ENCODE results near the gene GALNT13. TPM values are rescaled to one million over a fixed set of nuclear protein-coding genes. Genes with fewer than 3 reads are reported as not detected.

Gene GALNT13
- total RNA-seq, 1 donor from 2014 or later, result 7.2 TPM

DNA sequence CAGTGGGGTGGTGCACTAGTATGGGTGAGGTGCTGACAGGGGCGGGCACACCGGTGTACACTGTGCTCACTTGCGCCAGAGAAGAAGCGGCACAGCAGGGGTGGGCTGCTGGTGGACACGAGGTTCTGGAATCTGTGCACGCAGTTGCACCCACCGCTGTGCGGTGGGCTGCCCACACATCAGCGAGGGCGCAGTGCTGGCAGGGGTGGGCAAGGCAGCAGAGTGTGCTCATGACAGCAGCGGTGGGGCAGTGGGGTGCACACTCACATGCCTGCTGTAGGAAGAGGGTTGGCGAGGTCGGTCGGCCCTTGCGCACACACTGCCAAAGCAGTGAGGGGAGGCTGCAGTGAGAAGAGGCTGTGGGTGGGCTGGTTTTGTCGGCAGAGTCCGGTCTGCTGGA lies 141.8 kb downstream of the GALNT13 start:
- peaks cover 2% of the 10 kb centered on the region for H3K4me1 Mint-ChIP-seq (ENCODE audit: low read depth)
- H3K27me3 Mint-ChIP-seq, result no peaks in the 10 kb centered on the region
- H3K36me3 Mint-ChIP-seq (ENCODE audit: insufficient read depth), result no peaks in the 10 kb centered on the region
- TF ChIP-seq, protein P1, sequence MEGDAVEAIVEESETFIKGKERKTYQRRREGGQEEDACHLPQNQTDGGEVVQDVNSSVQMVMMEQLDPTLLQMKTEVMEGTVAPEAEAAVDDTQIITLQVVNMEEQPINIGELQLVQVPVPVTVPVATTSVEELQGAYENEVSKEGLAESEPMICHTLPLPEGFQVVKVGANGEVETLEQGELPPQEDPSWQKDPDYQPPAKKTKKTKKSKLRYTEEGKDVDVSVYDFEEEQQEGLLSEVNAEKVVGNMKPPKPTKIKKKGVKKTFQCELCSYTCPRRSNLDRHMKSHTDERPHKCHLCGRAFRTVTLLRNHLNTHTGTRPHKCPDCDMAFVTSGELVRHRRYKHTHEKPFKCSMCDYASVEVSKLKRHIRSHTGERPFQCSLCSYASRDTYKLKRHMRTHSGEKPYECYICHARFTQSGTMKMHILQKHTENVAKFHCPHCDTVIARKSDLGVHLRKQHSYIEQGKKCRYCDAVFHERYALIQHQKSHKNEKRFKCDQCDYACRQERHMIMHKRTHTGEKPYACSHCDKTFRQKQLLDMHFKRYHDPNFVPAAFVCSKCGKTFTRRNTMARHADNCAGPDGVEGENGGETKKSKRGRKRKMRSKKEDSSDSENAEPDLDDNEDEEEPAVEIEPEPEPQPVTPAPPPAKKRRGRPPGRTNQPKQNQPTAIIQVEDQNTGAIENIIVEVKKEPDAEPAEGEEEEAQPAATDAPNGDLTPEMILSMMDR (IDR thresholded peaks at IDR 0.05; ENCODE audit: unreplicated experiment), result no peak
- peaks cover 10% of the 10 kb centered on the region for H3K9me3 Mint-ChIP-seq (ENCODE audit: low read depth)
- no peak for DNase-seq (ENCODE audit: low spot score, unreplicated experiment)
- H3K4me3 Mint-ChIP-seq (ENCODE audit: low read depth), result no peak overlapping the region
- H3K27ac Mint-ChIP-seq, result no peak overlapping the region

DNA sequence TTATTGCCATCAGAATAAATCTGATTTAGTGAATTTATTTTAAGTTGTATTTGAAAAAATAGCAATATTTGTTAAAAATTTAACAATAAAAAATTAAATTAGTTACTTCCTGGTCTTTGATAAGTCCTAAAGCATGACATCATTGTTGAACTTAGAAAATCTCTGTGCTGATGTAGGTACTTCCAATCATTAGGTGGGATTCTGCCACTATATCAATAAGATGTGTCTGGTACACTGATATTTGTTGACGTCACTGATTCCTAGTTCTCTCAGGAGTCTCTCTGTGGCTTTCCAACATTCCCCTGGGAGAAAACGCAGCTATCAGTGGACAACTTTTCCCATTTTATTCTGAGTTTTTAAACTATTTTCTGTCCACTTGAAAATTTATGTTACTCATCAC lies 143.5 kb downstream of the GALNT13 start:
- H3K27ac Mint-ChIP-seq, result no peak overlapping the region
- no peak for DNase-seq (ENCODE audit: low spot score, unreplicated experiment)
- peaks cover 2% of the 10 kb centered on the region for H3K4me1 Mint-ChIP-seq (ENCODE audit: low read depth)
- no peak overlapping the region for H3K4me3 Mint-ChIP-seq (ENCODE audit: low read depth)
- no peaks in the 10 kb centered on the region for H3K36me3 Mint-ChIP-seq (ENCODE audit: insufficient read depth)
- TF ChIP-seq, protein P1 (IDR thresholded peaks at IDR 0.05; ENCODE audit: unreplicated experiment), result no peak
- no peaks in the 10 kb centered on the region for H3K27me3 Mint-ChIP-seq
- peaks cover under 1% of the 10 kb centered on the region for H3K9me3 Mint-ChIP-seq (ENCODE audit: low read depth)

DNA sequence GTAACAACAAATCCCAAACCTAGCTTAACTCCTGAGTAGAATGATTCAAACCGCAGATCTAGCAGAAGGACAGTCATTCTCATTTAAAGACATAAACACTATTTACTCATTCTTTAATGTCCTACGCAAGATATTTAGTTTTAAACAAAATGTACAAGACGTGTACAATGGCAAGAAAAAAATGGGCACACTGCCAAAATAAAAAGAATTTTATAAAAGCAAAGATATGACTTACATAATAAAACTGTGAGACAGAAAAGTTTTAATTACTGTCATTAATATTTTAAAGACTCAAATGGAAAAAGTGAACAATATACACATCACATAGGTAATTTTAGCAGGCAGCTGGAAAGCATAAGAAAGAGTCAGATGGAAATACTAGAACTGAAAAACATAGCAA lies 157.8 kb downstream of the GALNT13 start:
- no peak overlapping the region for H3K4me3 Mint-ChIP-seq (ENCODE audit: low read depth)
- TF ChIP-seq, protein P1 (IDR thresholded peaks at IDR 0.05; ENCODE audit: unreplicated experiment), result no peak
- H3K9me3 Mint-ChIP-seq (ENCODE audit: low read depth), result no peaks in the 10 kb centered on the region
- no peak for DNase-seq (ENCODE audit: low spot score, unreplicated experiment)
- H3K27ac Mint-ChIP-seq, result no peak overlapping the region
- H3K36me3 Mint-ChIP-seq (ENCODE audit: insufficient read depth), result no peaks in the 10 kb centered on the region
- H3K27me3 Mint-ChIP-seq, result no peaks in the 10 kb centered on the region
- no peaks in the 10 kb centered on the region for H3K4me1 Mint-ChIP-seq (ENCODE audit: low read depth)

DNA sequence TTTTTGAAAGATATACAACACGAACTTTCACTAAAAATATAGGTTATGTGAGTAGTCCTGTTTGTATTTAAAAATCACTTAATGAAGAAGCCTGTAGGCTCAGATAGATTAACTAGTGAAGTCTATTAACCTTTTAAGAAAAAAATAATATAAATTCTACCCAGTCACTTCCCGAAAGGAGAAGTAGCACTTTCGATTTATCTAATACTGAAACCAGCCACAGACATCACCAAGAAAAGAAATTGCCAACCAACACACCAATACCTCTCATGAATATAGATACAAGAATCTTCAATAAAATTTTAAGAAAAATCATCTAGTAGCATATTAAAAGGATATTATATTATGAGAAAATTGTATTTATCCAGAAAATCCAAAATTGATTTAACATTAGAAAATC lies 160.5 kb downstream of the GALNT13 start:
- H3K27ac Mint-ChIP-seq, result no peak overlapping the region
- no peak for DNase-seq (ENCODE audit: low spot score, unreplicated experiment)
- H3K36me3 Mint-ChIP-seq (ENCODE audit: insufficient read depth), result no peaks in the 10 kb centered on the region
- no peak overlapping the region for H3K4me3 Mint-ChIP-seq (ENCODE audit: low read depth)
- no peaks in the 10 kb centered on the region for H3K27me3 Mint-ChIP-seq
- no peaks in the 10 kb centered on the region for H3K9me3 Mint-ChIP-seq (ENCODE audit: low read depth)
- no peaks in the 10 kb centered on the region for H3K4me1 Mint-ChIP-seq (ENCODE audit: low read depth)
- TF ChIP-seq, protein P1 (IDR thresholded peaks at IDR 0.05; ENCODE audit: unreplicated experiment), result no peak

DNA sequence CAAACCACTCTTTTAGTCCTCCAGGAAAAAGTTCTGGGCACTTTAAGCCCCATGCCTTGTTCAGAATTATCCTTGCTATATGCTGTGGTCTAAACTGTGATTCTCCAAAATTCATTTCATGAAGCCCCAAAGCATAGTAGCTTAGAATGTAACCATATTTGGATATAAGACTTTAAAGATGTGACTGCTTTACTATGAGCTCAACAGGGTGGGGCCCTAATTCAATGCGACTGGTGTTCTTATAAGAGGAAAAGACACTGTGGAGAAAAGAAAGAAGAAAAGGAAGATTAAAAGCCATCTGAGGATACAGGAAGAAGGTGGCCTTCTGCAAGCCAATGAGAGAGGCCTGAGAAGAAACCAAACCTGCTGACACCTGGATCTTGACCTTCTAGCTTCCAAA lies 174.8 kb downstream of the GALNT13 start:
- Mint-ChIP-seq H3K4me1 (ENCODE audit: low read depth) (no peaks in the 10 kb centered on the region), H3K9me3 (ENCODE audit: low read depth) (no peaks in the 10 kb centered on the region), H3K27me3 (no peaks in the 10 kb centered on the region), H3K36me3 (ENCODE audit: insufficient read depth) (no peaks in the 10 kb centered on the region), H3K4me3 (ENCODE audit: low read depth) (no peak overlapping the region), H3K27ac (no peak overlapping the region)
- no peak for DNase-seq (ENCODE audit: low spot score, unreplicated experiment)
- TF ChIP-seq, protein P1 (IDR thresholded peaks at IDR 0.05; ENCODE audit: unreplicated experiment), result no peak

Measured in progenitor cell of endocrine pancreas (in vitro differentiated cells).